Measurements from ENCODE around the gene ATP2A3.

ATP2A3 gene

GRCh38 chr17:3940965-3941698 is 23.1 kb downstream of the ATP2A3 start:
- Histone ChIP-seq H3K9me3 (ENCODE audit: insufficient read depth, low read depth, low read length) (no peaks in the 10 kb centered on the region), H3K4me3 (ENCODE audit: low read length) (no peak overlapping the region), H3K4me1 (ENCODE audit: insufficient read depth, low read length) (peaks cover 4% of the 10 kb centered on the region; the same call in 1 of the 2 replicates), H3K36me3 (ENCODE audit: insufficient read depth, low read length) (no peaks in the 10 kb centered on the region), H3K27ac (ENCODE audit: low read depth, low read length) (no peak overlapping the region), H3K9ac (ENCODE audit: low read depth, low read length) (no peak overlapping the region), H3K27me3 (ENCODE audit: insufficient read depth, low read length) (peaks cover 7% of the 10 kb centered on the region)
- 92% methylated on average over 48 of the region's 48 CpGs for WGBS

- Histone ChIP-seq H3K9ac (ENCODE audit: low read depth, low read length) (no peak overlapping the region), H3K27ac (ENCODE audit: low read depth, low read length) (no peak overlapping the region), H3K36me3 (ENCODE audit: insufficient read depth, low read length) (no peaks in the 10 kb centered on the region), H3K4me3 (ENCODE audit: low read length) (no peak overlapping the region), H3K9me3 (ENCODE audit: insufficient read depth, low read depth, low read length) (no peaks in the 10 kb centered on the region), H3K27me3 (ENCODE audit: insufficient read depth, low read length) (no peaks in the 10 kb centered on the region), H3K4me1 (ENCODE audit: insufficient read depth, low read length) (no peaks in the 10 kb centered on the region)
- WGBS = 96% methylated on average over 17 of the region's 17 CpGs
Observed at GRCh38 chr17:3937359-3937758, 26.9 kb downstream of the ATP2A3 start.

GRCh38 chr17:3935825-3936355 is 28.3 kb downstream of the ATP2A3 start:
- WGBS = 93% methylated on average over 9 of the region's 9 CpGs
- Histone ChIP-seq H3K27ac (ENCODE audit: low read depth, low read length) (no peak overlapping the region), H3K27me3 (ENCODE audit: insufficient read depth, low read length) (no peaks in the 10 kb centered on the region), H3K9ac (ENCODE audit: low read depth, low read length) (no peak overlapping the region), H3K4me1 (ENCODE audit: insufficient read depth, low read length) (no peaks in the 10 kb centered on the region), H3K9me3 (ENCODE audit: insufficient read depth, low read depth, low read length) (no peaks in the 10 kb centered on the region), H3K36me3 (ENCODE audit: insufficient read depth, low read length) (no peaks in the 10 kb centered on the region), H3K4me3 (ENCODE audit: low read length) (no peak overlapping the region)

GRCh38 chr17:3935140-3935542 is 29.1 kb downstream of the ATP2A3 start:
- H3K4me1 ChIP-seq (ENCODE audit: insufficient read depth, low read length) = no peaks in the 10 kb centered on the region
- H3K36me3 ChIP-seq (ENCODE audit: insufficient read depth, low read length) = no peaks in the 10 kb centered on the region
- H3K9me3 ChIP-seq (ENCODE audit: insufficient read depth, low read depth, low read length) = no peaks in the 10 kb centered on the region
- no peaks in the 10 kb centered on the region for H3K27me3 ChIP-seq (ENCODE audit: insufficient read depth, low read length)
- H3K9ac ChIP-seq (ENCODE audit: low read depth, low read length) = no peak overlapping the region
- H3K27ac ChIP-seq (ENCODE audit: low read depth, low read length) = no peak overlapping the region
- WGBS = 16% methylated on average over 10 of the region's 10 CpGs
- H3K4me3 ChIP-seq (ENCODE audit: low read length) = no peak overlapping the region

- H3K4me1 ChIP-seq (ENCODE audit: insufficient read depth, low read length) = no peaks in the 10 kb centered on the region
- no peaks in the 10 kb centered on the region for H3K27me3 ChIP-seq (ENCODE audit: insufficient read depth, low read length)
- no peak overlapping the region for H3K27ac ChIP-seq (ENCODE audit: low read depth, low read length)
- H3K36me3 ChIP-seq (ENCODE audit: insufficient read depth, low read length) = no peaks in the 10 kb centered on the region
- no peak overlapping the region for H3K4me3 ChIP-seq (ENCODE audit: low read length)
- WGBS = 100% methylated on average over 1 of the region's 1 CpG
- H3K9ac ChIP-seq (ENCODE audit: low read depth, low read length) = no peak overlapping the region
- H3K9me3 ChIP-seq (ENCODE audit: insufficient read depth, low read depth, low read length) = no peaks in the 10 kb centered on the region
Observed at GRCh38 chr17:3929764-3930163, 34.5 kb downstream of the ATP2A3 start.

- no peak overlapping the region for H3K4me3 ChIP-seq (ENCODE audit: low read length)
- no peaks in the 10 kb centered on the region for H3K4me1 ChIP-seq (ENCODE audit: insufficient read depth, low read length)
- H3K9me3 ChIP-seq (ENCODE audit: insufficient read depth, low read depth, low read length) = no peaks in the 10 kb centered on the region
- H3K36me3 ChIP-seq (ENCODE audit: insufficient read depth, low read length) = no peaks in the 10 kb centered on the region
- no peaks in the 10 kb centered on the region for H3K27me3 ChIP-seq (ENCODE audit: insufficient read depth, low read length)
- 95% methylated on average over 12 of the region's 12 CpGs for WGBS
- H3K27ac ChIP-seq (ENCODE audit: low read depth, low read length) = no peak overlapping the region
- H3K9ac ChIP-seq (ENCODE audit: low read depth, low read length) = no peak overlapping the region
Observed at GRCh38 chr17:3929181-3929580, 35.1 kb downstream of the ATP2A3 start.

GRCh38 chr17:3928406-3928805 is 35.8 kb downstream of the ATP2A3 start:
- Histone ChIP-seq H3K4me1 (ENCODE audit: insufficient read depth, low read length) (no peaks in the 10 kb centered on the region), H3K27me3 (ENCODE audit: insufficient read depth, low read length) (no peaks in the 10 kb centered on the region), H3K27ac (ENCODE audit: low read depth, low read length) (no peak overlapping the region), H3K9me3 (ENCODE audit: insufficient read depth, low read depth, low read length) (no peaks in the 10 kb centered on the region), H3K4me3 (ENCODE audit: low read length) (no peak overlapping the region), H3K9ac (ENCODE audit: low read depth, low read length) (no peak overlapping the region), H3K36me3 (ENCODE audit: insufficient read depth, low read length) (no peaks in the 10 kb centered on the region)
- WGBS = 92% methylated on average over 16 of the region's 16 CpGs

GRCh38 chr17:3927628-3928340 is 36.5 kb downstream of the ATP2A3 start:
- H3K27ac ChIP-seq (ENCODE audit: low read depth, low read length) = no peak overlapping the region
- H3K27me3 ChIP-seq (ENCODE audit: insufficient read depth, low read length) = no peaks in the 10 kb centered on the region
- H3K4me3 ChIP-seq (ENCODE audit: low read length) = no peak overlapping the region
- no peaks in the 10 kb centered on the region for H3K36me3 ChIP-seq (ENCODE audit: insufficient read depth, low read length)
- H3K9ac ChIP-seq (ENCODE audit: low read depth, low read length) = no peak overlapping the region
- H3K9me3 ChIP-seq (ENCODE audit: insufficient read depth, low read depth, low read length) = no peaks in the 10 kb centered on the region
- no peaks in the 10 kb centered on the region for H3K4me1 ChIP-seq (ENCODE audit: insufficient read depth, low read length)
- 89% methylated on average over 15 of the region's 15 CpGs for WGBS

- 84% methylated on average over 16 of the region's 16 CpGs for WGBS
- no peaks in the 10 kb centered on the region for H3K9me3 ChIP-seq (ENCODE audit: insufficient read depth, low read depth, low read length)
- no peaks in the 10 kb centered on the region for H3K36me3 ChIP-seq (ENCODE audit: insufficient read depth, low read length)
- H3K27ac ChIP-seq (ENCODE audit: low read depth, low read length) = no peak overlapping the region
- H3K9ac ChIP-seq (ENCODE audit: low read depth, low read length) = no peak overlapping the region
- no peaks in the 10 kb centered on the region for H3K27me3 ChIP-seq (ENCODE audit: insufficient read depth, low read length)
- no peaks in the 10 kb centered on the region for H3K4me1 ChIP-seq (ENCODE audit: insufficient read depth, low read length)
- no peak overlapping the region for H3K4me3 ChIP-seq (ENCODE audit: low read length)
Observed at GRCh38 chr17:3926860-3927627, 37.2 kb downstream of the ATP2A3 start.

GRCh38 chr17:3925684-3926485 is 38.4 kb downstream of the ATP2A3 start:
- no peak overlapping the region for H3K9ac ChIP-seq (ENCODE audit: low read depth, low read length)
- H3K4me1 ChIP-seq (ENCODE audit: insufficient read depth, low read length) = no peaks in the 10 kb centered on the region
- WGBS = 88% methylated on average over 17 of the region's 17 CpGs
- H3K4me3 ChIP-seq (ENCODE audit: low read length) = no peak overlapping the region
- H3K36me3 ChIP-seq (ENCODE audit: insufficient read depth, low read length) = no peaks in the 10 kb centered on the region
- no peaks in the 10 kb centered on the region for H3K27me3 ChIP-seq (ENCODE audit: insufficient read depth, low read length)
- H3K27ac ChIP-seq (ENCODE audit: low read depth, low read length) = no peak overlapping the region
- H3K9me3 ChIP-seq (ENCODE audit: insufficient read depth, low read depth, low read length) = no peaks in the 10 kb centered on the region
